PC-3 (cell line): ENCODE data around the gene AUP1. TPM values are rescaled to one million over a fixed set of nuclear protein-coding genes. Genes with fewer than 3 reads are reported as not detected.

Source experiments
- ATAC-seq: fragments of 200-7000 bp; cut with Tn5 transposase; 2 replicates; pipeline ENCODE4 v1.9.1; 2020; ENCODE audit warnings: mild to moderate bottlenecking, moderate library complexity
- BruUV-seq: library from RNA; stranded (reverse); fragments of 400-500 nt; replicated peaks from 2 replicates; lab custom pipeline; 2021; lab: Mats Ljungman, UMichigan
- CTCF ChIA-PET: fragments of 300-600 bp; sonication (Branson Sonifier 250); formaldehyde crosslinking; loops from one replicate; lab custom pipeline; 2022; ENCODE audit warnings: antibody characterized with exemption; lab: Charles Lee
- POLR2A ChIA-PET: fragments of 300-600 bp; sonication (Branson Sonifier 250); formaldehyde crosslinking; loops from one replicate; lab custom pipeline; 2022; ENCODE audit warnings: antibody characterized with exemption; ENCODE audit not compliant: unreplicated experiment; lab: Charles Lee
- DNase-seq: peaks from one replicate; pipeline ENCODE4 v3.0.0-alpha.2; 2015
- H2AFZ ChIP-seq: fragments of 300-600 bp; sonication (generic); 2 replicates; pipeline ENCODE4 v1.6.0; 2016; ENCODE audit warnings: antibody characterized with exemption, low read length
- H3F3A ChIP-seq: fragments of 300-600 bp; sonication (generic); one replicate; pipeline ENCODE4 v1.6.0; 2017; ENCODE audit warnings: antibody characterized with exemption, low read length, control low read depth, mild to moderate bottlenecking; ENCODE audit not compliant: unreplicated experiment
- H3K27ac ChIP-seq: fragments of 300-600 bp; sonication (generic); 2 replicates; pipeline ENCODE4 v1.5.1; 2016; ENCODE audit warnings: mild to moderate bottlenecking, low read length
- H3K27me3 ChIP-seq: fragments of 300-600 bp; sonication (generic); 2 replicates; pipeline ENCODE4 v1.6.1; 2016; ENCODE audit warnings: low read length, mixed read lengths
- H3K36me3 ChIP-seq: fragments of 300-600 bp; sonication (generic); 2 replicates; pipeline ENCODE4 v1.6.1; 2016; ENCODE audit warnings: low read depth, mixed run types, low read length, mixed read lengths
- H3K4me1 ChIP-seq: fragments of 300-600 bp; sonication (generic); 2 replicates; pipeline ENCODE4 v1.5.1; 2016; ENCODE audit warnings: low read length; ENCODE audit not compliant: insufficient read depth
- H3K4me2 ChIP-seq: fragments of 300-600 bp; sonication (generic); 2 replicates; pipeline ENCODE4 v1.6.0; 2016; ENCODE audit warnings: low read length
- H3K4me3 ChIP-seq: fragments of 300-600 bp; sonication (generic); 2 replicates; pipeline ENCODE4 v1.5.1; 2016; ENCODE audit warnings: mild to moderate bottlenecking, low read length, mixed read lengths
- H3K79me2 ChIP-seq: fragments of 300-600 bp; sonication (generic); 2 replicates; pipeline ENCODE4 v1.6.1; 2017; ENCODE audit warnings: low read length, mixed read lengths
- H3K9ac ChIP-seq: fragments of 300-600 bp; sonication (generic); 2 replicates; pipeline ENCODE4 v1.6.0; 2016; ENCODE audit warnings: mild to moderate bottlenecking, low read length
- H3K9me2 ChIP-seq: fragments of 300-600 bp; sonication (generic); replicated peaks from 2 replicates; pipeline ENCODE4 v1.6.1; 2016; ENCODE audit warnings: mixed run types, low read length, mixed read lengths
- H3K9me3 ChIP-seq: fragments of 300-600 bp; sonication (generic); 2 replicates; pipeline ENCODE4 v1.6.1; 2016; ENCODE audit warnings: low read length, mixed read lengths
- H4K20me1 ChIP-seq: fragments of 300-600 bp; sonication (generic); 2 replicates; pipeline ENCODE4 v1.6.1; 2016; ENCODE audit warnings: low read length, mixed read lengths
- EZH2 ChIP-seq: fragments of 300-600 bp; sonication (generic); IDR thresholded peaks from one replicate; pipeline ENCODE4 v1.6.1; 2017; ENCODE audit warnings: antibody characterized with exemption, mild to moderate bottlenecking, low read length; ENCODE audit not compliant: unreplicated experiment
- EZH2phosphoT487 ChIP-seq: fragments of 300-600 bp; sonication (generic); IDR thresholded peaks from 2 replicates; pipeline ENCODE4 v1.6.1; 2018; ENCODE audit warnings: mild to moderate bottlenecking, antibody characterized with exemption, low read length, borderline replicate concordance
- intact Hi-C: fragments of 100-400 bp; cut with micrococcal nuclease; formaldehyde crosslinking; loops from 2 replicates; pipeline ENCODE4 v1.9.0; 2023
- total RNA-seq: library from RNA; depleted of rRNA; stranded (reverse); fragments of >200 nt; gene quantifications from 2 replicates; pipeline ENCODE4 v1.2.3, GENCODE V29; 2014
- TF ChIP-seq, protein P1 (sequence below): fragments of 300-600 bp; sonication (generic); conservative IDR thresholded peaks from 2 replicates; pipeline ENCODE4 v1.5.1; 2017; ENCODE audit warnings: antibody characterized with exemption, low read depth, mild to moderate bottlenecking, low read length

The AUP1 gene
- total RNA-seq, 1 experiment from 2014 or later = 233 TPM

DNA sequence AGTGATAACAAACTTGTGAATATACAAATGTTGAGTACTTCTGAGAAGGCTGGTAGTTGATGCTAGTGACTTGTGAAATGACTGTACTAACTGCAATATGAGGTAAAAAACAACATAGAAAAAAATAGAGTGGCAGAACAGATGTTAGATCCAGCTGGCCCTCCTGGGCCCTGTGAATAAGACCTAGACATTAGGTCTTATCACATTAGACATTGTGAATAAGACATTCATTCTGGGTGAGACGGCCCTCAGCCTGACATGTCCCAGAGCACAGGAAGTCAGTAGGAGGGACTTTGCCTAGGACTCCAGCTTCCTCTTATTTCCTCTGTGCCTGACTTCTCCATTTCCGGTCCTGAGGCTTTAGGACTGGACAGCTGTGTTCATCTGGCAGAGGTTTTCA, 47.9 kb upstream of the AUP1 start:
- H3K4me1 ChIP-seq = peaks cover 10% of the 10 kb centered on the region
- TF ChIP-seq EZH2phosphoT487 (no peak), EZH2 (no peak)
- TF ChIP-seq, protein P1, sequence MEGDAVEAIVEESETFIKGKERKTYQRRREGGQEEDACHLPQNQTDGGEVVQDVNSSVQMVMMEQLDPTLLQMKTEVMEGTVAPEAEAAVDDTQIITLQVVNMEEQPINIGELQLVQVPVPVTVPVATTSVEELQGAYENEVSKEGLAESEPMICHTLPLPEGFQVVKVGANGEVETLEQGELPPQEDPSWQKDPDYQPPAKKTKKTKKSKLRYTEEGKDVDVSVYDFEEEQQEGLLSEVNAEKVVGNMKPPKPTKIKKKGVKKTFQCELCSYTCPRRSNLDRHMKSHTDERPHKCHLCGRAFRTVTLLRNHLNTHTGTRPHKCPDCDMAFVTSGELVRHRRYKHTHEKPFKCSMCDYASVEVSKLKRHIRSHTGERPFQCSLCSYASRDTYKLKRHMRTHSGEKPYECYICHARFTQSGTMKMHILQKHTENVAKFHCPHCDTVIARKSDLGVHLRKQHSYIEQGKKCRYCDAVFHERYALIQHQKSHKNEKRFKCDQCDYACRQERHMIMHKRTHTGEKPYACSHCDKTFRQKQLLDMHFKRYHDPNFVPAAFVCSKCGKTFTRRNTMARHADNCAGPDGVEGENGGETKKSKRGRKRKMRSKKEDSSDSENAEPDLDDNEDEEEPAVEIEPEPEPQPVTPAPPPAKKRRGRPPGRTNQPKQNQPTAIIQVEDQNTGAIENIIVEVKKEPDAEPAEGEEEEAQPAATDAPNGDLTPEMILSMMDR = no peak
- no peaks in the 10 kb centered on the region for H4K20me1 ChIP-seq
- no peak for DNase-seq
- no peaks in the 10 kb centered on the region for H3K9me3 ChIP-seq
- H3K79me2 ChIP-seq = no peaks in the 10 kb centered on the region
- intact Hi-C loops = no loop called here
- no peak for ATAC-seq
- no peaks in the 10 kb centered on the region for H3K36me3 ChIP-seq
- ChIA-PET POLR2A (interaction anchor here (0.6 kb wide), 1 partner anchor 48 kb away, joined by 3 read pairs; the partner anchor contains the start of gene HTRA2), CTCF (interaction anchor here (0.5 kb wide), 1 partner anchor 258 kb away, joined by 9 read pairs; no protein-coding TSS in a partner anchor)
- no peak overlapping the region for H3K4me3 ChIP-seq
- H3K27me3 ChIP-seq = no peaks in the 10 kb centered on the region
- H3F3A ChIP-seq = peaks cover 4% of the 10 kb centered on the region
- no peak overlapping the region for H3K9ac ChIP-seq
- no peaks in the 10 kb centered on the region for H3K9me2 ChIP-seq
- no peak overlapping the region for H3K4me2 ChIP-seq
- H2AFZ ChIP-seq = 0 out of 2 replicates have a peak overlapping the region, but pooled peaks have one; percentile 23
- BruUV-seq = no TSS peak
- no peak overlapping the region for H3K27ac ChIP-seq

DNA sequence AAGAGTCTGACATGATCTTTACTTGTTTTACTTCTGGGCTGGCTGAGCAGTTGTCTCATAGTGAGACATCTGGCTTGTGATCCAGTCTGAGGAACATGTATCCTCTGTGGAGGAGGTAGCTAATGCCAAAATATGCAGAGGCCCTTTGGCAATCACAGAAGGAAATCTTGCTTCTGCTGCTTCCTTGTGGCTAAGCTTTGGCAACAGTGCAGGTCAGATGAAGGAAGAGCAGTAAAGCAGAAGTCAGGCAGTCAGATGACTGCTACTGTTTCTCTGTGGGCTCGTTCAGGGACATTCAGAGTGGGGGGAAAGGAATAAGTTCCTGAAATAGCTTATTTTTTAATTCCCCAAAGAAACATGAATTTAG, 47.3 kb upstream of the AUP1 start:
- H3K36me3 ChIP-seq = no peaks in the 10 kb centered on the region
- ChIA-PET POLR2A (interaction anchor here (0.6 kb wide), 1 partner anchor 47 kb away, joined by 3 read pairs; the partner anchor contains the start of gene HTRA2), CTCF (no interaction called here)
- no TSS peak for BruUV-seq
- no peak overlapping the region for H3K27ac ChIP-seq
- H2AFZ ChIP-seq = no peak overlapping the region
- H3K9me2 ChIP-seq = no peaks in the 10 kb centered on the region
- DNase-seq = no peak
- no peak overlapping the region for H3K4me2 ChIP-seq
- no peaks in the 10 kb centered on the region for H3K27me3 ChIP-seq
- no peak overlapping the region for H3K9ac ChIP-seq
- no peaks in the 10 kb centered on the region for H3K9me3 ChIP-seq
- intact Hi-C loops = no loop called here
- H3K79me2 ChIP-seq = no peaks in the 10 kb centered on the region
- no peak for TF ChIP-seq EZH2phosphoT487
- TF ChIP-seq, protein P1 = no peak
- TF ChIP-seq EZH2 = no peak
- H3F3A ChIP-seq = peaks cover 4% of the 10 kb centered on the region
- H4K20me1 ChIP-seq = no peaks in the 10 kb centered on the region
- ATAC-seq = no peak
- H3K4me3 ChIP-seq = no peak overlapping the region
- H3K4me1 ChIP-seq = peaks cover 10% of the 10 kb centered on the region

DNA sequence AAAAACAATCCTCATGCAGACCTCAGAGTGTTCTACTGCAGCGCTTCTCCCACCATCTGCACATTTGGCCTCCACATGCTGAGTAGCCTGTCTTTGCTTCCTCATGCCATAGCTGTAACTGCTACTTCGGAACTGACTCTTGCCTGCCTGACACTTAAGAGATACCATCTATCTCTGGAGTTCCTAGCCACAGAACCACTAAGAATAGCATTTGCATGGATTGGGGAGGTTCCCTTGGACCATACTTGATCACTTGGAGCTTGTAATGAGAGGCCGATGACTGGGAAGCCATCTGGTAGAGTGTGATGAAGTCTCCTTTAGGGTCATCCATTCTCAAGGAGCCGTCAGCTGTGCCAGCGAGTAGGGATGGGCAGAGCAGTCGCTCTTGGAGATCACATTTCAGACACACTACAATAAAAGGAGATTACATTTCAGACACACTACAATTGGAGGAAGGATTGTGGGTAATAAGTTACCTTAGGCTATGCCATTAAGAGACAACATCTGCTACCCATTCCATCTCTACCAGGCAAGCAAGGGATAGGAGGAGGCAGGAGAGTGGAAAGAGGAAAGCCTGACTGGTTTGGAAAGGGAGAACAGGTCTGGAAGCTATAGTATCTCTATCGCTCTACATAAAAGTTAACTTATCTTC, 46.8 kb upstream of the AUP1 start:
- Histone ChIP-seq H4K20me1 (no peaks in the 10 kb centered on the region), H3K79me2 (no peaks in the 10 kb centered on the region), H3K9me2 (no peaks in the 10 kb centered on the region), H3K36me3 (no peaks in the 10 kb centered on the region), H3F3A (peaks cover 4% of the 10 kb centered on the region), H3K4me1 (peaks cover 10% of the 10 kb centered on the region), H3K9ac (no peak overlapping the region), H3K9me3 (no peaks in the 10 kb centered on the region), H3K4me3 (no peak overlapping the region), H2AFZ (no peak overlapping the region), H3K27me3 (no peaks in the 10 kb centered on the region), H3K27ac (no peak overlapping the region), H3K4me2 (no peak overlapping the region)
- DNase-seq (no peak), ATAC-seq (no peak)
- TF ChIP-seq, protein P1 = no peak
- TF ChIP-seq EZH2 = no peak
- no peak for TF ChIP-seq EZH2phosphoT487
- BruUV-seq = no TSS peak
- intact Hi-C loops = no loop called here
- ChIA-PET CTCF (no interaction called here), POLR2A (no interaction called here)
